Adipose tissue (tissue), 3 donors: ENCODE measurements around the gene GRK5. TPM values are rescaled to one million over a fixed set of nuclear protein-coding genes. Genes with fewer than 3 reads are reported as not detected.
"Not testable (repeated sequence)": the region's sequence is repeated elsewhere in the genome, so short reads cannot be mapped to it uniquely, and the experiment has no call there.

Experiments
- H3K27ac ChIP-seq: one replicate; pipeline ENCODE4 v1.5.1; 2013; ENCODE audit warnings: low read depth, low read length
- WGBS, 3 donors: extraction: QIAGEN DNeasy Blood & Tissue Kit; methylation state at CpG; one replicate each; pipeline ENCODE4 v1.1.7; 2013; 5-methylcytosine and 5-hydroxymethylcytosine counted together
- polyA plus RNA-seq, 3 donors: library from polyadenylated mRNA; stranded (reverse); fragments of 200-250 nt; gene quantifications; one replicate each; pipeline ENCODE4 v1.2.3, GENCODE V29; 2013
- donor health status: healthy with polysubstance abuse.
- donor health status: Bipolar disorder and iron deficiency.
- donor health status: healthy.

GRK5 gene
- polyA plus RNA-seq, 3 donors, result 3.2 to 38.5 (median 20.8) TPM

- H3K27ac ChIP-seq, result no peak overlapping the region
- 75 to 95% (median 83%) methylated on average over 2 of the region's 2 CpGs for WGBS, 3 donors
Measured at GRCh38 chr10:119215371-119215770, 8.0 kb downstream of the GRK5 start.

- WGBS, 3 donors, result 86 to 91% (median 89%) methylated on average over 5 of the region's 5 CpGs
- H3K27ac ChIP-seq, result no peak overlapping the region
Measured at GRCh38 chr10:119216127-119216526, 8.8 kb downstream of the GRK5 start.

GRCh38 chr10:119217401-119217800, 10.0 kb downstream of the GRK5 start:
- 88 to 94% (median 92%) methylated on average over 9 of the region's 9 CpGs for WGBS, 3 donors
- H3K27ac ChIP-seq, result no peak overlapping the region

DNA sequence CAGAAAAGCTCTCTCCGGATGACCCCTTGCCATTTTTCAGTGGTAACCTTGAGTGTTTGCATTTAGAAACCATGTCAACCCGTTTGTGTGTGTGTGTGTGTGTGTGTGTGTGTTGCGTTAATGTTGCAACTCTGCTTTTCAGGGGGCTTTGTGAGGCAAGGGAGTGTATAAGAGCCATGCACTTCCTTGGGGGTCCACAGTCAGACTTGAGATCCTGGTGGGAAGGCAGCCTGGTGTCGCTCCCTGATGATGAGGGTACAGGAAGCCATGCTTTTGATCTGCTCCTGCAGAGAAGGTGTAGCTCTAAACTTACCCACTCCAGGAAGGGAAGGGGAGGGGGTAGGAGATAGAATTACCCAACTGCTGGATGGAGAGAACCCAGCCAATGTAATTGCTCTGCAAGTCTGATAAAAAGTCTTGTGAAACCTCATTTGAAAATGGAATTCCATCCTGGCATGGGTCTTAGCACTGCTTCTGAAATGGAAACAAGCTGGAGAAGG, 10.7 kb downstream of the GRK5 start:
- 69 to 79% (median 70%) methylated on average over 4 of the region's 4 CpGs for WGBS, 3 donors
- no peak overlapping the region for H3K27ac ChIP-seq

- WGBS, 3 donors, result 68 to 80% (median 72%) methylated on average over 5 of the region's 5 CpGs
- no peak overlapping the region for H3K27ac ChIP-seq
Measured at GRCh38 chr10:119219871-119220270, 12.5 kb downstream of the GRK5 start.

- no peak overlapping the region for H3K27ac ChIP-seq
Measured at GRCh38 chr10:119221201-119221600, 13.8 kb downstream of the GRK5 start.

DNA sequence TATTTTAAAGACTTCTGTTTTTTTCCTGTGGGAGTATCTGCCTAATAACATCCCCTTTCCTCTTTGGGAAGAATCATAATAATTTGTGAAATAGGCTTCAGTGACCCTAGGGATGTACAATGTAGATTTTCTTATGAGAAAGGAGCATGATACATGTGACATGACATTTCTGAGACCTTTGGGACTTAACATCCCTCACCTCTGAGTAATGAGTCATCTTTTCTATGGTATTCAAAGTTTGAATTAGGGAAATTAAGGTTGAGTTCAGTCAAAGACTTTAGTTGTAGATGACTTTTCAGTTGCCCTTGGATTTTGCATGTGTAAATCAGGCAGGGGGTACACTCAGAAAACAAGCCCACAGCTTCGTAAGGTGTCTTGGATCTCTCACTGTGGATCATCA, 14.3 kb downstream of the GRK5 start:
- WGBS, 3 donors, result 84 to 100% (median 96%) methylated on average over 1 of the region's 1 CpG
- no peak overlapping the region for H3K27ac ChIP-seq

More at GRCh38 chr10:119221201-119221600, 13.8 kb downstream of the GRK5 start:
- 55 to 73% (median 72%) methylated on average over 4 of the region's 4 CpGs for WGBS, 3 donors

GRCh38 chr10:119222537-119222936, 15.2 kb downstream of the GRK5 start:
- 16 to 26% (median 21%) methylated on average over 9 of the region's 9 CpGs for WGBS, 3 donors
- H3K27ac ChIP-seq, result no peak overlapping the region

GRCh38 chr10:119222966-119223386, 15.6 kb downstream of the GRK5 start:
- no peak overlapping the region for H3K27ac ChIP-seq
- WGBS, 3 donors, result 55 to 65% (median 60%) methylated on average over 9 of the region's 9 CpGs

DNA sequence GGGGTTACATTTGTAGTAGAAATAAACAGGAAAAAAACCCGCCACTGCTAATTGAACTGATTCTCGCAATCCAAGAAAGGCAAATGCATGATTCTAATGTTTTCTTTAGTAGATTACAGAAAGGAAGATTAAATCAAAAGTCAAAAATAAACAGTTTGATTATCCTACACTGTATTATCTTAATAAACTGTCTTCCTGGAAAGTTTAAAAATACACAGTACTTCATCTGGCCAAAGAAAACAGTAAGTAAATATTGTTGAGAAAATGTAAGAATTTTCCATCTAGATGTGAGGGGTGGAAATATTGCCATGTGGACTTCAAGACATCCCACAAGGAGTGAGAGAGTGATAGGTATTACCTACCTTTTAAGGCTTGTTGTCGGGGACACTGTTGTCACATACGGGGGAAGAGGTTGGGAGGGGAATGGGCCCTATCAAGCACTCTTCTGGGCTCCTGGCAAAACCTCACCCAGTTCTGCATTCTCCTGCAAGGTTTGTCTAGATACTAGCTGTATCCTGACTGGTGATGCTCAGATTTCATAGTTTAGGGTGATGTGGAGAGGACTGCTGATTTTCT, 17.8 kb downstream of the GRK5 start:
- no peak overlapping the region for H3K27ac ChIP-seq
- WGBS, 3 donors, result 42 to 77% (median 65%) methylated on average over 4 of the region's 4 CpGs

DNA sequence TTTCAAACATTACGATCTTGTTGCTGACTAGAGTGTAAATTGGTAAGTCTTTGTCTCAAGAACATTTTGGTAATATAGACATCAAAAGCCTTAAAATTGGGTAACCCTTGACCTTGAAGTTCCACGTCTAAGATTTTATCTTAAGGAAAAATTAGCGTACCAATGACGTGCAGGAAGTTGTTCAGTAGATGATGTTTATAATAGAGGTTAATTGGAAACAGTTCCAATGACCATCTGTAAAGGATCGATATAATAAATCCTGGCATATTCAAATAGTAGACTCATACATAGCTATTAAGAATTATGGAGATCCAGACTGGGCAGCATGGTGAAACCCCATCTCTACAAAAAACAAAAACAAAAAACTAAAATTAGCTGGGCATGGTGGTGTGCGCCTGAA, 20.5 kb downstream of the GRK5 start:
- H3K27ac ChIP-seq, result no peak overlapping the region
- 86 to 91% (median 88%) methylated on average over 6 of the region's 6 CpGs for WGBS, 3 donors

- no peak overlapping the region for H3K27ac ChIP-seq
- WGBS, 3 donors, result 62 to 82% (median 62%) methylated on average over 6 to 7 of the region's 7 CpGs
Measured at GRCh38 chr10:119231654-119232053, 24.3 kb downstream of the GRK5 start.

DNA sequence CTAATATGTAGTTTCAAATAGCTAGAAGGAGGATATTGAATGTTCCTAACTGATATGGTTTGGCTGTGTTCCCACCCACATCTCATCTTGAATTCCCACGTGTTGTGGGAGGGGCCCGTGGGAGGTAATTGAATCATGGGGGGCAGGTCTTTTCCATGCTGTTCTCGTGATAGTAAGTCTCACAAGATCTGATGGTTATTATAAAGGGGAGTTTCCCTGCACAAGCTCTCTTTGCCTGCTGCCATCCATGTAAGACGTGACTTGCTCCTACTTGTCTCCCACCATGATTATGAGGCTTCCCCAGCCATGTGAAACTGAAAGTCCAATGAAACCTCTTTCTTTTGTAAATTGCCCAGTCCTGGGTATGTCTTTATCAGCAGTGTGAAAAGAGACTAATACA, 25.1 kb downstream of the GRK5 start:
- not testable (repeated sequence) for H3K27ac ChIP-seq
- WGBS, 3 donors, result 64 to 80% (median 73%) methylated on average over 4 of the region's 4 CpGs

DNA sequence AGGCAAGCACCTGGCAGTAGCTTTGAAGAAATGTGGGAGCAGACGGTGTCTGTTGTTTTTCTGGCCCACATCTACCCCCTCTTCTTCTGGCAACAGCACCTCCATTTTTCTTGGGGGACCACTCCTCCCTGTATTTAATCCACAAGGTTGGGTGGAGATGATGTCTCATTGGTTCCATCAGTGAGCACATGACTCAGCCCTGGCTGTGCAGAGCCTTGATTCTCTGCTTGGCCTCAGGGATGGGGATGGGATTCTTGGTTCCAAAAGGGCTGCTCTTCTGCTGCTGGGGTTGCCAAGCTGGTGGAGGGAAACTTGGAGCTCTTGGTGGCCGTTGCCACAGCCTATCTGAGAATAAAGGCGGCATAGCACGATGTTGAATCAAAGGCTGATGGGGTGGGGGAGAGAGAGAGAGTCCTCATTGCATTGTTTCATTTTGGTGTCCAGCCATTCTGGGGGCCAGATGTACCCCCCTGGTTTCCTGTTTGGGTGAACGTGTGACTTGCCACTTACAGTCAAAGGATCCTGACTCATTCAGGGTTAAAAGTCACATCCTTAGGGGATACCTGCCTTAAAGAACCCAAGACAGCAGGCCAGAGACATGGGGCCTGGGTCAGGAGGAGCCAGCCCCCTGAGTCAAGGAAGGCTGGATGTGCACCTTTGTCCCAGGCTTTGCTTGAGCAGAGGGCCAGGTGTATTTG, 25.9 kb downstream of the GRK5 start:
- H3K27ac ChIP-seq, result no peak overlapping the region
- WGBS, 3 donors, result 61 to 86% (median 66%) methylated on average over 5 of the region's 5 CpGs

GRCh38 chr10:119233821-119234220, 26.4 kb downstream of the GRK5 start:
- WGBS, 3 donors, result 34 to 53% (median 49%) methylated on average over 3 of the region's 3 CpGs

GRCh38 chr10:119235356-119235755, 28.0 kb downstream of the GRK5 start:
- H3K27ac ChIP-seq, result no peak overlapping the region
- 19 to 46% (median 27%) methylated on average over 3 of the region's 3 CpGs for WGBS, 3 donors

More at GRCh38 chr10:119233821-119234220, 26.4 kb downstream of the GRK5 start:
- H3K27ac ChIP-seq, result no peak overlapping the region

DNA sequence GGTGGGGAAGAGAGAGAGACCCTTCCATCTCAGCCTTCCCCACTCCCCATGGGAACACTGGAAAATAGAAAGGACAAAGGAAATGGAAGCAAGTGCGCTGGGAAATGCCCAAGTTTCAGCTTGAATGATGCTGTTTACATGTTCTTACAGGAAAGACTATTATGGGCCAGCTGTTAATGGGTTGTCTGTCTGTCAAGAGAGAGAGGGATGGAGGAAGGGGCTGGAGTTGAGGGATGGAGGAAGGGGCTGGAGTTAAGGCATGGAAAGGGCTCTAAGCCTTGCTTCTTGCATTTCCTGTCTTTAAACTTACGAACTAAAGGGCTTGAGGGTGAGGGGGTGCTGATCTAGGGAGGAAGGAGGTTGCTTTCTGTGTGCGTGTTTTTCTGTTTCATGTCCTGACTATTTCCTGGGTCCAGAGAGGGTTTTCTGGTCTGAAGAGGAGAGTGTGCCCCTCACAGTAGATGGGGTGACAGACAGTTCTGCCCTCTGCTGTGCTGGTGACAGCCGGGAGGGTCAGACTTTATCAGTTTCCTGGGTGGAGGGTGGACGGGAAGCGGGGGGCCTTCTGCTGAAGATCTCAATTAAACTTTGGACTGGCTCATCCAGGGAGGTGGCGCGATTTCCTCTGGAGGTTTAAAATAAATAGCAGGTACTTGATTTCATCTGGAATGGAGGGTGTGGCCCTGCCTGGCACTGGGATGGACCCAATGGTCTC, 30.5 kb downstream of the GRK5 start:
- H3K27ac ChIP-seq, result no peak overlapping the region
- 56 to 67% (median 63%) methylated on average over 8 of the region's 8 CpGs for WGBS, 3 donors

DNA sequence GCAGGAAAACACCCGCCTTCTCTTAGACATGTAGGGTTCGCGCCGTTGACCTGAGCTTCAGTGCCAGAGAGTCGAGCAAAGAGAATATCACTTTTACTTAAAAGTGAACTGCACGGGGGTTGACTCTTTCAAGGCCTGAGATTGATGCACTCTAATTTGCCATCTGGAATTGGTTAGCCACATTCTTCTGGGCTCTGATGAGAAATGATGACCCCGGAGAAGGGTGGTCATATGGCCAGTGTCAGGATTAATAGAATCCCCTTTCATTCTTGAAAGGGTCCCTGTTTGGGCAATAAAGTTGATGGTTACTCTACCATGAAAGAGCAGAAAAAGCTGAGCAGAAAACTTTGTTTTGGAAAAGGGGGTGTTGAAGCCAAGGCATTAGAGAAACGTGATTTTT, 31.2 kb downstream of the GRK5 start:
- H3K27ac ChIP-seq, result no peak overlapping the region
- 63 to 78% (median 67%) methylated on average over 8 of the region's 8 CpGs for WGBS, 3 donors

- WGBS, 3 donors, result 75 to 96% (median 82%) methylated on average over 6 of the region's 6 CpGs
- not testable (repeated sequence) for H3K27ac ChIP-seq
Measured at GRCh38 chr10:119239015-119239414, 31.6 kb downstream of the GRK5 start.
